GM12878 (cell line): ENCODE results near the gene PCBP4. TPM values are rescaled to one million over a fixed set of nuclear protein-coding genes. Genes with fewer than 3 reads are reported as not detected.

Experiments
- ATF3 ChIP-seq: IDR thresholded peaks from 2 replicates; pipeline ENCODE4 v1.6.1; 2011; ENCODE audit warnings: low read depth, mild to moderate bottlenecking, low read length, moderate library complexity, borderline replicate concordance; ENCODE audit errors: extremely low read depth
- CBFB ChIP-seq: IDR thresholded peaks from 2 replicates; pipeline ENCODE4 v1.6.1; 2016; ENCODE audit warnings: antibody characterized with exemption, low read depth
- CEBPB ChIP-seq, 2 experiments: fragments of 150-350 bp in 1 of 2; IDR thresholded peaks; 2 replicates each; pipeline ENCODE4 v1.6.1; 2012 to 2014; ENCODE audit warnings: low read depth in 2 of 2, low read length in 2 of 2, borderline replicate concordance in 1 of 2, inconsistent platforms in 1 of 2
- CREB1 ChIP-seq: IDR thresholded peaks from 2 replicates; pipeline ENCODE4 v1.6.1; 2012; ENCODE audit warnings: low read depth, mild to moderate bottlenecking, inconsistent platforms
- GABPA ChIP-seq: IDR thresholded peaks from 2 replicates; pipeline ENCODE4 v1.6.1; 2014; ENCODE audit warnings: antibody characterized with exemption, low read depth, mild to moderate bottlenecking, inconsistent platforms
- HCFC1 ChIP-seq: fragments of 150-350 bp; IDR thresholded peaks from 2 replicates; pipeline ENCODE4 v1.6.1; 2014; ENCODE audit warnings: low read length
- IRF3 ChIP-seq: fragments of 450-650 bp; IDR thresholded peaks from 2 replicates; pipeline ENCODE4 v1.6.1; 2014; ENCODE audit warnings: mild to moderate bottlenecking
- MYC ChIP-seq: IDR thresholded peaks from 2 replicates; pipeline ENCODE4 v1.6.1; 2011; ENCODE audit warnings: mild to moderate bottlenecking, low read length, moderate library complexity, inconsistent platforms; ENCODE audit not compliant: insufficient read depth, insufficient replicate concordance, insufficient read length, severe bottlenecking
- NFIC ChIP-seq: IDR thresholded peaks from 2 replicates; pipeline ENCODE4 v1.6.1; 2012; ENCODE audit warnings: low read depth, mild to moderate bottlenecking, inconsistent platforms, low read length, moderate library complexity
- POLR2A ChIP-seq: IDR thresholded peaks from 2 replicates; pipeline ENCODE4 v1.6.1; 2011; ENCODE audit warnings: low read depth, mild to moderate bottlenecking, low read length
- SMARCA5 ChIP-seq: fragments of 450-650 bp; IDR thresholded peaks from 2 replicates; pipeline ENCODE4 v1.6.1; 2017; ENCODE audit warnings: mild to moderate bottlenecking
- SRF ChIP-seq, 2 experiments: IDR thresholded peaks; 2 replicates each; pipeline ENCODE4 v1.6.1; 2011; ENCODE audit warnings: low read depth in 2 of 2, low read length in 2 of 2, mild to moderate bottlenecking in 1 of 2, moderate library complexity in 1 of 2
- STAT1 ChIP-seq: fragments of 450-650 bp; conservative IDR thresholded peaks from 2 replicates; pipeline ENCODE4 v1.6.1; 2014; ENCODE audit warnings: antibody characterized with exemption, mild to moderate bottlenecking
- SUZ12 ChIP-seq: fragments of 200-600 bp; sonication (generic); IDR thresholded peaks from one replicate; pipeline ENCODE4 v1.6.1; 2018; ENCODE audit warnings: antibody characterized with exemption, mild to moderate bottlenecking; ENCODE audit not compliant: unreplicated experiment
- TBL1XR1 ChIP-seq: IDR thresholded peaks from 2 replicates; pipeline ENCODE4 v1.6.1; 2012; ENCODE audit warnings: low read depth, low read length, improper control_type of control experiment
- USF2 ChIP-seq: IDR thresholded peaks from 2 replicates; pipeline ENCODE4 v1.6.1; 2011; ENCODE audit warnings: low read depth, low read length, improper control_type of control experiment, borderline replicate concordance
- YY1 ChIP-seq: IDR thresholded peaks from 2 replicates; pipeline ENCODE4 v1.6.1; 2011; ENCODE audit warnings: low read depth, mild to moderate bottlenecking, low read length
- ZBTB11 ChIP-seq: fragments of 450-650 bp; formaldehyde crosslinking; IDR thresholded peaks from 2 replicates; pipeline ENCODE4 v1.5.0; 2022; ENCODE audit warnings: mild to moderate bottlenecking, missing genetic modification characterization
- ZBTB4 ChIP-seq: fragments of 450-650 bp; formaldehyde crosslinking; IDR thresholded peaks from 2 replicates; pipeline ENCODE4 v1.4.0; 2022; ENCODE audit warnings: mild to moderate bottlenecking, moderate library complexity
- polyA plus RNA-seq, 11 experiments: library from polyadenylated mRNA; depleted of rRNA in 4 of 11; unstranded in 6 of 11; stranded (reverse) in 5 of 11; fragments of >200 nt; fragmentation: Nextera tagmentation in 4 of 11; fragmentation: Illumina TruSeq in 1 of 11; extraction: Ambion mirVana in 4 of 11; extraction: Trizol in 1 of 11; gene quantifications; 1 replicate in 1 of 11; 2 replicates in 10 of 11; pipeline versions ENCODE4 v1.2.1 to v1.2.3, GENCODE V29; 2011 to 2016; ENCODE audit warnings: inconsistent platforms in 2 of 11, missing spikeins in 2 of 11, low read depth in 1 of 11
- total RNA-seq, 4 experiments: library from RNA; depleted of rRNA in 3 of 4; stranded (reverse); fragments of >200 nt in 3 of 4; fragmentation: Illumina TruSeq in 1 of 4; extraction: Trizol in 1 of 4; gene quantifications; 2 replicates each; pipeline versions ENCODE4 v1.2.1 to v1.2.3, GENCODE V29; 2013 to 2021

PCBP4 gene
- total and polyA plus RNA-seq, 10 of the 15 experiments (the other 5 are each of a cell fraction or from before 2014, with no cell fraction given), result 0.05 to 14.5 (median 4.2) TPM

- TF ChIP-seq IRF3, result peak; percentile 61
- TF ChIP-seq SMARCA5, result peak; percentile 33; the same call in 1 of the 2 replicates
- TF ChIP-seq YY1, result peak; percentile 88
- TF ChIP-seq ATF3, result no peak
- peak; percentile 99 for TF ChIP-seq STAT1
- TF ChIP-seq CREB1, result peak; percentile 90
- TF ChIP-seq SRF (IDR thresholded peaks at IDR 0.05; ENCODE audit: low read depth in 2 of 2, low read length in 2 of 2), result peak in 1 of 2 experiments; percentile 83; a peak in 2 of 4 replicates
- TF ChIP-seq MYC, result peak; percentile 98
- TF ChIP-seq TBL1XR1, result peak; percentile 91
- peak; percentile 94 for TF ChIP-seq CBFB
- peak; percentile 91 for TF ChIP-seq HCFC1
- no peak for TF ChIP-seq USF2
- TF ChIP-seq ZBTB11, result peak; percentile 92
- no peak for TF ChIP-seq SUZ12
- TF ChIP-seq POLR2A, result peak; percentile 100
- peak; percentile 100 for TF ChIP-seq GABPA
- peak in 1 of 2 experiments; percentile 5; a peak in 1 of 4 replicates for TF ChIP-seq CEBPB (IDR thresholded peaks at IDR 0.05; ENCODE audit: borderline replicate concordance in 1 of 2, low read depth in 2 of 2, low read length in 2 of 2)
- TF ChIP-seq ZBTB4, result no peak
- no peak; the same call in 1 of the 2 replicates for TF ChIP-seq NFIC
These were observed 28.3 kb upstream of the PCBP4 start, which contains the start of gene RPL29 (continued) for GRCh38 chr3:51995346-51996163.
